HG02610 (cell line): ENCODE results near the gene MISP.
"Not testable (repeated sequence)": the region's sequence is repeated elsewhere in the genome, so short reads cannot be mapped to it uniquely, and the experiment has no call there.

ENCODE experiments used
- ATAC-seq: cut with Tn5 transposase; IDR thresholded peaks from one replicate; pipeline ENCODE4 v1.9.1; 2021; ENCODE audit warnings: mild to moderate bottlenecking, moderate library complexity; ENCODE audit not compliant: unreplicated experiment

The MISP gene

GRCh38 chr19:723714-724113 lies 27.2 kb upstream of the MISP start:
- no peak for ATAC-seq

GRCh38 chr19:725461-726089 lies 25.3 kb upstream of the MISP start:
- no peak for ATAC-seq

- no peak for ATAC-seq
Measured at GRCh38 chr19:726993-727956, 23.6 kb upstream of the MISP start.

- no peak for ATAC-seq
Measured at GRCh38 chr19:728011-728410, 22.9 kb upstream of the MISP start.

GRCh38 chr19:729564-729963 lies 21.3 kb upstream of the MISP start:
- ATAC-seq = not testable (repeated sequence)

- no peak for ATAC-seq
Measured at GRCh38 chr19:729965-730668, 20.8 kb upstream of the MISP start.

- ATAC-seq = no peak
Measured at GRCh38 chr19:731000-731399, 19.9 kb upstream of the MISP start.

GRCh38 chr19:732148-733069 lies 18.5 kb upstream of the MISP start:
- no peak for ATAC-seq

GRCh38 chr19:734716-735115 lies 16.2 kb upstream of the MISP start:
- ATAC-seq = no peak

GRCh38 chr19:736125-736524 lies 14.8 kb upstream of the MISP start:
- ATAC-seq = no peak

- ATAC-seq = no peak
Measured at GRCh38 chr19:737591-738093, 13.3 kb upstream of the MISP start.

GRCh38 chr19:738509-739128 lies 12.3 kb upstream of the MISP start:
- ATAC-seq = no peak

GRCh38 chr19:739998-740715 lies 10.8 kb upstream of the MISP start:
- no peak for ATAC-seq

- ATAC-seq = not testable (repeated sequence)
Measured at GRCh38 chr19:740816-741505, 10.0 kb upstream of the MISP start.

GRCh38 chr19:741506-742131 lies 9.3 kb upstream of the MISP start:
- no peak for ATAC-seq

GRCh38 chr19:742540-743075 lies 8.3 kb upstream of the MISP start:
- no peak for ATAC-seq

GRCh38 chr19:743168-743687 lies 7.7 kb upstream of the MISP start:
- ATAC-seq = no peak

GRCh38 chr19:745138-745537 lies 5.8 kb upstream of the MISP start:
- not testable (repeated sequence) for ATAC-seq
